Activated T-cell treated with anti-CD3 and anti-CD28 coated beads, Interleukin-2, amount 50 U/mL, for 4 hours (primary cell): ENCODE results near the gene TTLL13. TPM values are rescaled to one million over a fixed set of nuclear protein-coding genes. Genes with fewer than 3 reads are reported as not detected.

Experiments used
- ATAC-seq, 2 donors: fragments of 200-7000 bp; cut with Tn5 transposase; one replicate each; pipeline ENCODE4 v1.10.0; 2021
- DNase-seq: peaks from one replicate; pipeline ENCODE4 v3.0.0-alpha.2; 2020
- H3K27me3 Mint-ChIP-seq: one replicate; pipeline ENCODE4 v1.8.0; 2021; ENCODE audit warnings: low read depth, mixed read lengths
- H3K36me3 Mint-ChIP-seq: one replicate; pipeline ENCODE4 v1.8.0; 2022; ENCODE audit warnings: mixed read lengths; ENCODE audit not compliant: insufficient read depth
- H3K4me1 Mint-ChIP-seq: one replicate; pipeline ENCODE4 v1.8.0; 2021; ENCODE audit warnings: low read depth, mixed read lengths
- H3K4me3 Mint-ChIP-seq: one replicate; pipeline ENCODE4 v1.8.0; 2021; ENCODE audit warnings: mild to moderate bottlenecking, moderate library complexity, mixed read lengths
- H3K9me3 Mint-ChIP-seq: one replicate; pipeline ENCODE4 v1.8.0; 2021; ENCODE audit warnings: mixed read lengths
- total RNA-seq, 3 donors: library from RNA; stranded (reverse); gene quantifications; one replicate each; pipeline ENCODE4 v1.2.1, GENCODE V29; 2021

The TTLL13 gene
- under 1 TPM in 2 of 3 donors, not detected in 1; 0.19 to 0.95 TPM for total RNA-seq

DNA sequence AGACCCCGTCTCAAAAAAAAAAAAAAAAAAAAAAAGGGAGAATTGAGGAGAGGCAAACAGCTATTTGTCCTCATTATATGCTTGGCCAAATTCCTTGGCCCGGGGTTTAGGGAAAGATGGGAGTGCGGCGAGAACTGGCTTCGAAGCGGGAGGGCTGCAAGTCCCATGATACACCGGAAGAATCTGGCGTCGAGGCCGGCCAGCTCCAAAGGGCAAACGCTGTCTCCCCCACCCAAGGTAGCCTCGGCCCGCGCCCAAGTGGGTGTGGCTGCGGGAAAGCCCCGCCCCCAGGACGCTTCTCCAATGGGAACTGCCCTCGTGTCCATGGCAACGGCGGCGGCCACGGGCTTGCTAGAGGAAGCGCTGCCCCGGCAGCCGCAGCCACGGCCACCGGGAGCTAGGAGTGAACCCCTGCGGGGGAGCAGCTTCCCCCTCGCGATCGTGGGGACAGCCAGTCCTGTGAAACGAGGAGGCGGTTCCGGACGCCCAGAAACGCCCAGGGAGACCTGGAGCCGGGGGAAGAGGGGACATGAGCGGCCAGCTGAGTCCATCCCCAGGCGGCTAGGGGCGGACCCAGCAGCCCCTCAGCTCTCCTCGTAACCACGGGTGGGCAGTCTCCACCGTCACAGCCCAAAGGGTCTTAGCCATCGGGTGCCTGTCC, at the start of gene TTLL13:
Gene TTLL13, plus strand, starts transcription at position 354 of the 661 bp plus-strand sequence. CDS start 1,075 bp downstream, outside the sequence.
- Mint-ChIP-seq H3K4me3 (peak within 1 kb of the TSS; percentile 67), H3K27me3 (no peaks in the 10 kb centered on the region), H3K9me3 (no peaks in the 10 kb centered on the region), H3K36me3 (no peaks in the 10 kb centered on the region), H3K4me1 (peaks cover 16% of the 10 kb centered on the region)
- ATAC-seq (peak; percentile 90 to 95), DNase-seq (peak; percentile 56)

DNA sequence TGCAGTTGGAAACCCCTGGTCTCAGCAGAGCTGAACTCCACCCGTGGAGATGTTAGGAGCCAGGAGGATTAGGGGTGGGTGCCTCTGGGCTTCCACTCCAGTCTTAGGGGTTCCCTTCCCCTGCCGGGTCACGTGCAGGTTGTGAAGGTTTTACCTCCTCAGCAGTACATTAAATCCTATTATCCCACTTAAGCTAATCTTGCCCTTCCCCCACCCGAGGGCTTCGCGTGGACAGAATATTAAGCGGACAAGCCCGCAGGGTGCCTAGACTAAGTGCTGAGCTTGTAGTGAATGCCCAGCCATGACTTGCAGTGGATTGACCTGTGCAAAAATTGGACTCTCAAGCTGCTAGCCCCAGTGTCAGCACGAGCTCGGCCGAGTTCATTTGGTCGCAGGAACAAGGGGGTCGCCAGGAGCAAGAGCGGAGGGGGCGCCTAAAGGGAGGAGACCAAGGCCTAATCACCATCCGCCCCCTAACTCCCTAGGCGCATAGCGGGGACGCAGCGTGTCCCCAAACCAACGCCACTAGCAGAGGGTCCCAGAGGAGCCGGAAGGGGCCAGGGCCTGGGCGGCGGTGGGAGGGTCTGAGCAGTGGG, 48.7 kb upstream of the TTLL13 start:
- Mint-ChIP-seq H3K4me3 (peak overlapping the region; percentile 83), H3K36me3 (no peaks in the 10 kb centered on the region), H3K27me3 (no peaks in the 10 kb centered on the region), H3K4me1 (peaks cover 24% of the 10 kb centered on the region), H3K9me3 (no peaks in the 10 kb centered on the region)
- ATAC-seq (no peak), DNase-seq (no peak)

GRCh38 chr15:90201130-90201943, 48.0 kb upstream of the TTLL13 start, which contains the start of gene SEMA4B:
Gene SEMA4B, plus strand, starts transcription at chr15:90201330. Its CDS starts 249 bp downstream, at chr15:90201579.
- peak; percentile 58 for DNase-seq
- Mint-ChIP-seq H3K36me3 (no peaks in the 10 kb centered on the region), H3K4me1 (peaks cover 24% of the 10 kb centered on the region), H3K9me3 (no peaks in the 10 kb centered on the region), H3K4me3 (peak within 1 kb of the TSS; percentile 87), H3K27me3 (no peaks in the 10 kb centered on the region)
- ATAC-seq, result peak; percentile 95 to 96

GRCh38 chr15:90201944-90202375, 47.4 kb upstream of the TTLL13 start:
- no peaks in the 10 kb centered on the region for H3K27me3 Mint-ChIP-seq
- ATAC-seq (no peak), DNase-seq (no peak)
- peak overlapping the region; percentile 87 for H3K4me3 Mint-ChIP-seq
- H3K4me1 Mint-ChIP-seq, result peaks cover 24% of the 10 kb centered on the region
- no peaks in the 10 kb centered on the region for H3K36me3 Mint-ChIP-seq
- H3K9me3 Mint-ChIP-seq, result no peaks in the 10 kb centered on the region

- Mint-ChIP-seq H3K27me3 (no peaks in the 10 kb centered on the region), H3K4me1 (peaks cover 24% of the 10 kb centered on the region), H3K36me3 (no peaks in the 10 kb centered on the region), H3K4me3 (peak overlapping the region; percentile 87), H3K9me3 (no peaks in the 10 kb centered on the region)
- ATAC-seq, result no peak
- no peak for DNase-seq
These were observed 46.4 kb upstream of the TTLL13 start for GRCh38 chr15:90202929-90203328.

DNA sequence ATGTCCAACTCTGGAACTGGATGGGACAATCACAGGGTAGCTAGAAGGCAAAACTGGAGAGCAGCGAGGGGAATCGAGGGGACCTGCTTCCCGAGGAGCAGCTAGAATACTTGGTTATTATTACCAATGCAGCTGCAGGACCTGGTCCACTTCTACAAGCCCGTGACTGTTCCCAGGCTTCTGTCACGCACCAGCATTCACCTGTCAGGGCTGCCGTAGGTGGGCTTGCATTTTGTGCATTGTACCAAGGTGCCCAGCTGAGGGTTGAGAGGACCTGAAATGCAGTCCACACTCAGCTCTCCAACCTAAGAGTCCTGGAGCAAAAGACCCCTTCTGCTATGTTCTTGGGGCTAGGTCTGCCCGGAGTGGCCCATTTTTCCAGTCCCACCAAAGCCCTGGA, 45.9 kb upstream of the TTLL13 start:
- Mint-ChIP-seq H3K9me3 (no peaks in the 10 kb centered on the region), H3K4me1 (peaks cover 23% of the 10 kb centered on the region), H3K27me3 (no peaks in the 10 kb centered on the region), H3K4me3 (no peak overlapping the region), H3K36me3 (no peaks in the 10 kb centered on the region)
- ATAC-seq (no peak), DNase-seq (no peak)

DNA sequence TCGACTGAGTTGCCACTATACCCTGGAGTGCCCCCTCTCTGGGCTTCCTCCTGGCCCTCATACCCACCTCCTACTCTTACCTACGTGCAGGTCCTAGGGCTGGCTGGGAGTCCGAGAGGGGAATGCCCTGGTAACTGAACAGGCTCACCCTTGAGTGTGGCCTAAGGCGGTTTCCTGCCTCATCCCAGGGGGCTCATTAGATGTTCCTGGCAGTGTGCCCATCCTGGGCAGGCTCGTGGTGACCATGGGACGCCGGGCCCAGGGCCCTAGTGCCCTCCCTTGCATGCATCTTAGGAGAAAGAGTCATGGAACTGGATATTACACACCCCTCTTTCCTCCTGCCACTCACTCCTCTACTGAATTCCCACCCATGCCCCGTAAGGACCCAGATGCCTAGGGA, 45.4 kb upstream of the TTLL13 start:
- Mint-ChIP-seq H3K9me3 (no peaks in the 10 kb centered on the region), H3K4me1 (peaks cover 24% of the 10 kb centered on the region), H3K4me3 (no peak overlapping the region), H3K27me3 (no peaks in the 10 kb centered on the region), H3K36me3 (no peaks in the 10 kb centered on the region)
- no peak for ATAC-seq
- no peak for DNase-seq

DNA sequence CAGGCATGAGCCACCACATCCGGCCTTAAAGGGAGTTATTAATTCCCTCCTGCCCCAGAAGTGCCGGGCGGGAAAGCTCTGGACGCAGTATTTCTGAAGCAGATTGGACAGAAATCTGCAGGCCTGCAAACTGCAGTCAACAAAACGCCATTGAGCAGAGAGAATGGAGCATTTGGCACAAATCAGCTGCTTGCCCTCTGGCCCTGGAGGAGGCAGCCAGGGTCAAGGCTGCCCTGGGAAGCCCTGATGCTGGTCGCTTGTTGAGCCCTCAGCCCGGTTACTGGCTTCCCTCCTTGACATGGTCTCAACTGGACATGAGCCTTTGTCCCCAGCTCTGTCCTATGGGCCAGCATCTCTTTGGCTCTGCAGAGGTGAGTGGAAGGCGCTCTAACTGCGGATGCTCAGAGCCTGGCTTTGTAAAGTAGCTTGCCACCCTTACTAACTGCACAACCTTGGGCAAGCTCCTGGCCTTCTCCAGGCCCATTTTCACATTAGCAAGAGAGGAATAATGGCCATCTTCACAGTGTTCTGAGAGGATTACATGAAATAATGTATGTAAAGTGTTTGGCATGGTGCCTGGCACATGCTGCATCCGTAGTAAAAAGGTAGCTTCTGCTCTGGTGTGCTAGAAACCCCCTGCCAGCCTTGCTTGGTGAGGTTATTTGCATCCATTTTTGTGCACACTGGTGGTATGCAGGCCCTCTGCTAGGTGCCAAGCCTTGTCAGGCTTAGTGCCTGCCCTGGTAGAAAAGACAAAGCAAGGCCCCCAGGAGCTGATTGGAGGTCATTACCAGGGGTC, 44.1 kb upstream of the TTLL13 start:
- H3K9me3 Mint-ChIP-seq, result no peaks in the 10 kb centered on the region
- H3K36me3 Mint-ChIP-seq, result peaks cover 6% of the 10 kb centered on the region
- H3K4me1 Mint-ChIP-seq, result peaks cover 30% of the 10 kb centered on the region
- DNase-seq, result no peak
- ATAC-seq, result no peak
- no peaks in the 10 kb centered on the region for H3K27me3 Mint-ChIP-seq
- H3K4me3 Mint-ChIP-seq, result no peak overlapping the region

DNA sequence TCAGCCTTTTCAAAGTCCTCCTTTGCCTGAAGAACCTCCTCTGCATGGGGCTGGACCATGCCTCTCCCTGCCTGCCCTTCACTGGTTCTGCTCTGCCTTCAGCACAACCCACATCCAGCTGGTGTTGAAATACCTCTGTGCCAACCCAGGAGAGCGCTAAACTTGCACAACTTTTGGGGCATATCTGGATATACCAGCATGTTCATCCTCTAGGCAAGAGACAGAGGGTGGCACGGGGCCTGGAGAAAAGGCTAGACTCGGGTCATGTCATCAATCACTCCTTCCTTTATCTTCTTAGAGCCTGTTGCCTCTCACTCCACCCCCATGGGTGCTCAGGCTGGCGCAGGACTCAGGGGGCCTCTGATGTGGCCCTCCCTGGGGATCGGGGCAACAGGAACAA, 43.5 kb upstream of the TTLL13 start:
- Mint-ChIP-seq H3K4me1 (peaks cover 31% of the 10 kb centered on the region), H3K27me3 (no peaks in the 10 kb centered on the region), H3K4me3 (no peak overlapping the region), H3K36me3 (peaks cover 9% of the 10 kb centered on the region), H3K9me3 (no peaks in the 10 kb centered on the region)
- ATAC-seq, result no peak
- DNase-seq, result no peak

DNA sequence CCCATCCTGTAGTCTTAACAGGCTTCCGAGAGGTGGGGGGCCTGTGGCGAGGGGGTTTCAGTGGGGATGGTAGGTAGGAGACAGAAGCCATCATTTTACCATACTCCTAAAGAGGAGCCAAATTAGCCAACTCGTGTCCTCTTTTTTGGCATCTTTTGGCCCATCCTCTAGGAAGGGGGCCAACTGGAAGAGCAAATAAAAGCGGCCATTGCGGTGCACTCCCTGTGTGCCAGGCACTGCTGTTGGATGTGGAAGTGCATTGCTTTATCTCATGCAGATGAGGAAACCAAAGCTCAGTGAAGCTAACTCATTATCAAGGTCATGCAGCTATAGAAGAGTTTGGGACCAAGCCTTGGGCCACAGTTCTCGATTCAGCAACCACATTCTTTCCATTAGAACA, 42.1 kb upstream of the TTLL13 start:
- Mint-ChIP-seq H3K36me3 (peaks cover 9% of the 10 kb centered on the region), H3K9me3 (no peaks in the 10 kb centered on the region), H3K4me1 (peaks cover 37% of the 10 kb centered on the region), H3K4me3 (no peak overlapping the region), H3K27me3 (no peaks in the 10 kb centered on the region)
- DNase-seq, result no peak
- ATAC-seq, result no peak

DNA sequence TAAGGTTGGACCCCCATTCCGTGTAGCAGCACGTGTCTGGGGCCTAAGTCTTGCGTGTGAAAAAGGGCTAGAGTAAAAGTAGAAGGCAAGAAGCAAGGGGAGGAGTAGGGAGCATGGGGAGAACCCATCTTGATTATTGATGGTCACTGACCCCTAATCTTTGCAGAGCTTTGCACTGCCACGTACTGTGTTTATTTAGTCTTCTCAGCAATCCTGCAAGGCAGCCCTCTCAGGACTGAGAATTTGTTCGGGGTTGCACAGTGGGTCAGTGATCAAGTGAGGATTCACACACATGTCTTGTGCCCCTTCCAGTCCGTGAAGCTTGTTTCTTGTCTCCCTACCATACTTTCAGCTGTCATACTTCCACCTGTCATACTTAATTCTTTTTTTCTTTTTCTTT, 41.0 kb upstream of the TTLL13 start:
- H3K4me1 Mint-ChIP-seq, result peaks cover 29% of the 10 kb centered on the region
- no peaks in the 10 kb centered on the region for H3K9me3 Mint-ChIP-seq
- ATAC-seq (no peak), DNase-seq (no peak)
- H3K27me3 Mint-ChIP-seq, result no peaks in the 10 kb centered on the region
- H3K36me3 Mint-ChIP-seq, result peaks cover 9% of the 10 kb centered on the region
- H3K4me3 Mint-ChIP-seq, result no peak overlapping the region

- no peaks in the 10 kb centered on the region for H3K9me3 Mint-ChIP-seq
- peaks cover 31% of the 10 kb centered on the region for H3K4me1 Mint-ChIP-seq
- DNase-seq (no peak), ATAC-seq (peak; percentile 43 to 66)
- no peak overlapping the region for H3K4me3 Mint-ChIP-seq
- peaks cover 9% of the 10 kb centered on the region for H3K36me3 Mint-ChIP-seq
- H3K27me3 Mint-ChIP-seq, result no peaks in the 10 kb centered on the region
These were observed 39.8 kb upstream of the TTLL13 start for GRCh38 chr15:90209591-90209990.

DNA sequence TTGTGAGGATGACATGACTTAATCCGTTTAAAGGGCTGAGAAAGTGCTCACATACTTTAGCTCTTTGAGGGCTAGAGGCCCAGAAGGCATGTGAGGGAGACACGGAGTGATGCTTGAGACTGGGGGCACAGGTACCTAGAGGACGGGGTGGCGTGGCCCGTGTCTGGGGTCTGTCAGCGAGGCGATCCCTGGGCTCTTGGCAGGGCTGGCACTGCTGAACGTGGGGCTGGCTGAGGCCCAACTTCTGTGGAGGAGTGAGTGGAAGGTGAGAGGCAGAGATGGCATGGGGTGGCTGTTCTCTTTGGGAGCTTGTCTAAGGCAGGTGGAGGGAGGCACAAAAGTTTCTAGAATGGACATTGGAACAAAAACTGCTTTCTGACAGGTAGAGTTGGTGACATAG, 38.8 kb upstream of the TTLL13 start:
- peaks cover 9% of the 10 kb centered on the region for H3K36me3 Mint-ChIP-seq
- H3K4me3 Mint-ChIP-seq, result no peak overlapping the region
- no peaks in the 10 kb centered on the region for H3K27me3 Mint-ChIP-seq
- H3K9me3 Mint-ChIP-seq, result no peaks in the 10 kb centered on the region
- peaks cover 34% of the 10 kb centered on the region for H3K4me1 Mint-ChIP-seq
- DNase-seq, result no peak
- no peak for ATAC-seq

DNA sequence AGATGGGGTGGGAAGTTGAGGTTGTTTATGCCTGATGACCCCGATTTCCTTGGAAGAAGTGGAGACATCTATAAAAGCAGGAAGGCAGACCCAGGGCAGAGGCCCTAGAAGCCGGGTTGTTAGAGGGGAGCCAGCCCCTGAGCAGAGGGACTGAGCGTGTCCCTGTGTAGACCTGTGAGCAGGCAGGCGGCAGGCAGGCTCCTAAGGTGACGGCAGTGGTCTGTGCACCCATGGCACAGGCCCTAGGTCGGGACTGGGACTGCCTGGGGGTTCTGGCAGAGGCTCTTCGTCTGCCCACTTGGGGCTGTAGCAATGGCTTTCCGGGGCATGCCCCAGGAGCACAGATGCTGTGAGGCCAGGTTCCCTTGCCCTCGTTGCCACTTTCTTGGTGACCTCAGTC, 38.3 kb upstream of the TTLL13 start:
- H3K36me3 Mint-ChIP-seq, result peaks cover 9% of the 10 kb centered on the region
- H3K27me3 Mint-ChIP-seq, result no peaks in the 10 kb centered on the region
- ATAC-seq (no peak), DNase-seq (no peak)
- no peak overlapping the region for H3K4me3 Mint-ChIP-seq
- peaks cover 34% of the 10 kb centered on the region for H3K4me1 Mint-ChIP-seq
- no peaks in the 10 kb centered on the region for H3K9me3 Mint-ChIP-seq
